NK-92 treated with Interleukin-12 subunit alpha and Interleukin-12 subunit beta, amount 100 ng/mL, for 24 hours (cell line): ENCODE results near the gene PHLPP2.

Experiments used
- DNase-seq: peaks from one replicate; lab custom pipeline; 2025; lab: John Stamatoyannopoulos, UW

PHLPP2 gene

DNA sequence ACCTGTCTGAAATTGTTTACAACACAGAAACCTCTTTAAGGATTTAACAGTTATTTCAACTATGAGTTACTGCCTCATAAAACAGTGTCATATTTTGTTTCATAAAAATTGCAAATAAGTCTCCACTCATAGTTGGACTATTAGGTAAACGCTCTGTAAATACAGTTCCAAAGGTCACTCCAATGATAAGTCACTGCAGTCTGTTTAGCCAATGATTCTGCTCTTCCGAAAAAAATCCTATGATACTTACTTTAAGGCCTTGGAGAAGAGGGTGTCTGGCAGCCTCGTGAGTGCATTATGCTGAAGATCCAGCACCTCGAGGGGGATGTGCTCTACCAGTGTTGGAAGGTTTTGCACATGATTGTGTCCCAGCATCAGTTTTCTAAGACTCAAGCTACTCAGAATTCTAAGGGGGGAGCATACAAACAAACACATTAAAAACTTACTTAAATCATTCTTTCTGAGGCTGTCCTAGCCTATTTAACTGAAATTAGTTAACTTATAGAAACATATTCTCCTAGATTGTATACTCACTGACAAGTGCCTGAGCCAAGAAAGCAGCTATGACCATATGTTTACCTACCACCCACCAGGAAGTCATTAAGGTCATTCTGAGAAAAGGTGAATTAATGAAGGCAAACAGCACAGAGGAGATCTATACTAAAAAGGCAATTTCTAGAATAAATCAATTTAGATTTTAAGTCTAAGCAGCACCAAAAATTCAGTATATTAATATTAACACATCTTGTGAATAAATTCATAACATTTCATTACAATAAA, 57.4 kb downstream of the PHLPP2 start:
- no peak for DNase-seq

DNA sequence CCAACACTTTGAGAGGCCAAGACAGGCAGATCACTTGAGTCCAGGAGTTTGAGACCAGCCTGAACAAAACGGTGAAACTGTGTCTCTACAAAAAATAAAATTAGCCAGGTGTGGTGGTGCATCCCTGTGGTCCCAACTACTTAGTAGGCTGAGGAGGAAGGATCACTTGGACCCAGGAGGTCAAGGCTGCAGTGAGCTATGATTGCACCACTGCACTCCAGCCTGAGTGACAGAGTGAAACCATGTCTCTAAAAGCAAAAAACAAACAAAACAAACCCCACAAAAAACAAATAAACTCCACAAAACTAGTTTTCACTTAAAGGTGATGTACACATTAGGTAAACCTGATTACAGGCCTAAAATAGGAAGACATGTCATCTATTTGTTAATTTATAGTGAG, 58.2 kb downstream of the PHLPP2 start:
- no peak for DNase-seq

GRCh38 chr16:71659471-71659870, 65.0 kb downstream of the PHLPP2 start:
- no peak for DNase-seq

DNA sequence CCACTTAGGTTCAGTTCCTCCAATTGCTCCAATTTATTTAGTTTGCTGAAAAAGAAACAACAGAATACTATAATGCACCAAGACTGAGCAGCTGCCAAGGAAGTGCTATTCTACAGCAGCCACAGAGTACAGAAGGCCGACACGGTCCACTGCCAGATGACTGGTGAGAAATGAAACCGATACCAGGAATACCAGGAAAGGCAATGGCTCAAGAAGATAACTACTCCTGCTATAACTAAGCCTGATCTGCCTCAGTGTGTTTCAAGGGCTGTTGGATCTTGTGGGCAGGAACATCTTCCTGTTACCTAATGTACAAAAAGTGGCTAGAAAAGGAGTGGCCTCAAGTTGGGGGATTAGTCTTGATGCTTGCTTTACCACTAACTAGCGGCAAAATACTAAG, 65.7 kb downstream of the PHLPP2 start:
- DNase-seq = no peak

DNA sequence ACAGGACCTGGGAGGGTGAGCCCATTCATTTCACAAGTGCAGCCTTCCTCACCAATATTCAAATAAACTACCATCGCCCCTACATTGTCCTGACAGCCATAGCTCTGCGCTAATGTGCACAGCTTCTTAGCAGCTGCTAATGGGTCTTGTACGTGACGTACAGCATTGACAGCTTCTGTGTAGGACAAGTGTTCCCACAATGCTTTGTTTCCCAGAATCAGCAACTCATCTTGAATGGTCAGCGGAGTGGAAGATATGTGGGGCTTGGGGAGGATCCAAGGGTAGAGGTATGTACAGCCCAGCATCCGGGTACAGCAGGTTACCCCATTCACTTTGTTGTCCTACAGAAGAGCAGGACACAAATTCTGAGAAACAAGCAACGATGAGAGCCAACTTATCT, 74.8 kb downstream of the PHLPP2 start:
- DNase-seq = no peak

GRCh38 chr16:71648921-71649320, 75.6 kb downstream of the PHLPP2 start:
- DNase-seq = no peak

DNA sequence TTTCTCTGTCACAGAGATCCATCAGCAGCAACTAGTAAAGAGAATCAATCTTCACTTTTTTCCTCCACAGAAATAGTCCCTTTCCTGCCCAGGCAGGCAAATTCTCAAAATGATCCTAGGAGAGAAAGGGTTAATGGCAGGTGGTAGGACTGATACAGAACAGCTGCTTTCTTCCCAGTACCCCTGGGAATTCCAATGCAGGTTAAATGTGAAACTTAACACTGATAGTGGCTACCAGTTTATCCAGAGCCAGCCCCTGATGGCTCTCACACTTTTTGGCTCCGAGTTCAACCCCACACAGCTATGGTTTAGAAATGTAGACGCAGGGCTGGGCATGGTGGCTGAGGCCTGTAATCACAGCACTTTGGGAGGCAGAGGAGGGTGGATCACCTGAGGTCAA, 76.3 kb downstream of the PHLPP2 start:
- no peak for DNase-seq

DNA sequence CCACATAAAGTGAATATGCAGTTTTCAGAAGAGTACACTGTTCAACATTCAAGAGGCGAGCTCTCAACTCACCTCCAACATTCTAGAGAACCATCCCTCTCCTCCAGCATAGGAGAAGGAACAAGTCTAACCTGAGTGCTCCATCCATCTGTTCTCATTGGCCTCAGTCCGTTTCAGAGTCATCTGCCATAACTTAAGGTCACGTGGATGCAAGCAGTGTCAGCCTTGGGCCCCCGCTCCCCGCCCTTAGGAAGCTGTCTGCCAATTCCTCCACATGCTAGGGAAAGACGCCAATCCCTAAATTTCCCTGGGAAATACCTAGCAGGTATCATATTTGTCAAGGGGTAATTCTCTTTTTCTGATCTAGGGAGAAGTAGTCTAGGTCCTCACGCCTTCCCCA, 77.1 kb downstream of the PHLPP2 start:
- DNase-seq = no peak

DNA sequence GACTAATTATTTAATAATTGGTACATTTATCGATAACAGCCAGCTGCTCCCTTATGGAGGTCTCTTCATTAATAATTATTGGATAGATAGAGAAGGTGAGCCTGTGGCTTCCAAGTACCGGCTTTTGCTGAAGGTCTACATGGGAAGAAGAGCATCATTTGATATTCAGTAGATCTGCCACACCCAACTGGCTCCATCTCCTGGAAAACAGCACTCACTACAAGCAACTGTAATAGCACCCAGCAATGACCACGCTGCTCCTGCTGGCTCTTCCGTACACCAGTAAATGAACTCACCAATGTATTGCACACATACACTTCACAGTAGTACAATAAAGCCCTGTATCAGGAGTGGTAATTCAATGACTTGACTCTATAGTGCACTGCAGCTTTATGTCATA, 79.1 kb downstream of the PHLPP2 start:
- no peak for DNase-seq

GRCh38 chr16:71637398-71637797, 87.1 kb downstream of the PHLPP2 start:
- no peak for DNase-seq

- DNase-seq = no peak
These were observed 88.9 kb downstream of the PHLPP2 start for GRCh38 chr16:71635632-71636031.

- no peak for DNase-seq
These were observed 92.7 kb downstream of the PHLPP2 start for GRCh38 chr16:71631776-71632175.

GRCh38 chr16:71630808-71631207, 93.7 kb downstream of the PHLPP2 start:
- DNase-seq = no peak

- DNase-seq = no peak
These were observed 95.1 kb downstream of the PHLPP2 start for GRCh38 chr16:71629278-71630016.

- no peak for DNase-seq
These were observed 95.7 kb downstream of the PHLPP2 start for GRCh38 chr16:71628810-71629209.

DNA sequence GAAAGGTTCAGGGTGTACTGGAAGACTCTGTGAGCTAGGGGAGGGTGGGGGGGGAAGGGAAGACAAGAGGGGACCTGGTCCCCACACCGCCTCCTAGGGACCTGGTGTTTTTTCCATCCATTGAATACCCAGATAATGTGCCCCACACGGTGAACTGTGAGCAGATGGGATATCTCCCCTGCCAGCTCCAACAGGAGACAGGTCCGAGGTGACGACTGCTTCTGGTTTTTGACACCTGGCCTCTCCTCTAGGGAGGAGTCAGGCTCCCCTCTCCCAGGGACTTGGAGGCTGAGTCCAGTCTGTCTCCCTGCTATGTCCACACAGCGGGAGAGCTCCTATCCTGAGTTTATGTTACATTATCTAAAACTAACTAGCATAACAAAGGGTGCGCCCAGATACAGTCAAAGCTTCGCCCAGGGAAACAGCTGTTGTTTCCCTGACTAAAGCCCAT, 96.7 kb downstream of the PHLPP2 start:
- DNase-seq = no peak

DNA sequence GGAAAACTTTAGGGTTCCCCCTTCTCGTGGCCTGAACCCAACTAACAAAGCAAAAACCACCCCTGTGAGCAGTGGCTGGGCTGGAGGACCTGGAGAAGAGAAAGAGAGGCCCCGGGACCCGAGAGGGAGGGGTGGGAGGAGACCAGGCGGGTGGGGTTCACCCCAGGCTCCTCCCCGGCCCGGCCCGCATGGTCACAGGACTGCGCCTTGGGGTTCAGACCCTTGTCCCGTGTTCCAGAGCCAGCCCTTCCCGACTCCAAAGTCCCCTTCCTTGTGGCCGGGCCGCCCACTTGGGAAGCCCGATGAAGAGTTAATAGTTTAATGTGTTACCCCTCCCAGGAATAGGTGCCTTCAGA, 97.7 kb downstream of the PHLPP2 start:
- no peak for DNase-seq

- DNase-seq = no peak
These were observed 98.3 kb downstream of the PHLPP2 start, which contains the start of gene MARVELD3 for GRCh38 chr16:71626018-71626857. Gene MARVELD3 (plus strand): TSS chr16:71626184. CDS start chr16:71626230, 46 bp downstream.

DNA sequence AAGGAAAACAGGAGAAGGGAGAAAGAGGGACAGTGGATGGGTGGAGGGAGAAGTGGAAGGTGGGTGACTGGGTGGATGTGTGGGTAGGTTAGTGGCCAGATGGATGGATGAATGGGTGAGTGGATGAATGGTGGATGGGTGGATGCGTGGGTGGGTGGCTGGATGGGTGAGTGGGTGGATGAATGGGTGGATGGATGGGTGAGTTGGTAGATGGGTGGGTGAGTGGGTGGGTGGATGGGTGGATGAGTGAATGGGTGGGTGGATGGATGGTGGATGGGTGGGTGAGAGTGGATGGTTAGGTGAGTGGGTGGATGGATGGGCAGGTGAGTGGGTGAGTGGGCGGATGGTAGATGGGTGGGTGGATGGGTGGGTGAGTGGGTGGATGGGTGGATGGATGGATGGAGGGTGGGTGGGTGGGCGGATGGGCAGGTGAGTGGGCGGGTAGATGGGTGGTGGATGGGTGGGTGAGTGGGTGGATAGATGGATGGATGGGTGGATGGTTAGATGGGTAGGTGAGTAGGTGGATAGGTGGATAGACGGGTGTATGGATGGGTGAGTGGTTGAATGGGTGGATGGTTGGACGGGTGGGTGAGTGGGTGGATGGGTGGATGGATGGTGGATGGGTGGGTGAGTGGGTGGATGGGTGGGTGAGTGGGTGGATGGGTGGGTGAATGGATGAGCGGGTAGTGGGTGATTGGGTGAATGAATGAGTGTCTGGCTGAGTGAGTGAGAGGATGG, 99.2 kb downstream of the PHLPP2 start:
- DNase-seq = no peak

DNA sequence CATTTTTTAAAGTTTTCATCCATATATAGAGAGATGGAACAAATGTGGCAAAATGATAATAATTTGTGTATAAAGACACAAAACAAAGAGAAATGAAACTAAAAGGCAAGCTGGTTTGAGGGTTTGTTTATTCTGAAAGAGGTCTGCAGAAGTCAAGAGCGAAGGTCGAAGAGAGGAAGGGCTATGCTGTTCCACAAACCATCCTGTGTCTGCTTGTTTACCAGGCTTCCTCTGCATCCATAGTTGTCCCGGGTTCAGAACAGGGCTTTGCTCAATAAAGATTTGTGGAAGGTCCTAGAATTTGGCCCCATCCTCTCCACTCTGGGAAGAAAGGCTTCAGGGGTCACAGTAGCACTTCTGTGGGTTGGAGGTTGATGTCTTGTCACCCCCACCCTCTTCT, 100.9 kb downstream of the PHLPP2 start:
- no peak for DNase-seq

DNA sequence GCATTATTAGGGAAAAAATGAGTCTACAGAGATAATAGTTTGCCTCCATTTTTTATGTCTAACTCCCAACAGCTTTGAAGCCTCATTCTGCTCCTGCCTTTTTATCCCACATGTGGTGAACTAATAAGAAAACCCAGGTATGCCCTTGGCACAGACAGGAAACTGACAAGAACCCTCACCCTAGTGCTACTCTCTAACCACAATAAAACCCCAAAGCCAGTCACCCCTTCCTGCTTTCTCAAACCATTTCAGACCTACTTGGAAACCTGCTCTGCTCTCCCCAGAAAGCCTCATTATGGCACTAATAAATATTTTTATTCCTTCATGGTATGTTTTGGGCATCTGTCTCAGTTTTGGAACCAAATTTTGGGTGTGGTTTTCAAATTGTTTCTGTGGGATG, 102.4 kb downstream of the PHLPP2 start:
- DNase-seq = no peak

DNA sequence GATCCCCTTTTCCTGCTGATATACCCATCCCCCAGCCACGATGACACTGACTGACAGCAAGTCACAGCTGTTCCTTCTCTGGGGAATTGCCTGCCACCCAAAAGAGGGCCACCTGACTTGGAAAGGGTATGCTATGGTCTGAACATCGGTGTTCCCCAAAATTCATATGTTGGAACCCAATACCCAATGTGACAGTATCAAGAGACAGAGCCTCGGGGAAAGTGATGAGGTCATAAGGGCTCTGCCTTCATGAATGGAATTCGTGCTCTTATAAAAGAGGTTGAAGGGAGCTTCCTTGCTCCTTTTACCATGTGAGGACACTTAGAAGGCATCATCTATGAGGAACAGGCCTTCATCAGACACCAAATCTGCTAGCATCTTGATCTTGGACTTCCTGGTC, 106.1 kb downstream of the PHLPP2 start:
- DNase-seq = no peak
